ENCODE measurements around the gene ISM1.
"Not testable (repeated sequence)": the region's sequence is repeated elsewhere in the genome, so short reads cannot be mapped to it uniquely, and the experiment has no call there.

ISM1 gene

DNA sequence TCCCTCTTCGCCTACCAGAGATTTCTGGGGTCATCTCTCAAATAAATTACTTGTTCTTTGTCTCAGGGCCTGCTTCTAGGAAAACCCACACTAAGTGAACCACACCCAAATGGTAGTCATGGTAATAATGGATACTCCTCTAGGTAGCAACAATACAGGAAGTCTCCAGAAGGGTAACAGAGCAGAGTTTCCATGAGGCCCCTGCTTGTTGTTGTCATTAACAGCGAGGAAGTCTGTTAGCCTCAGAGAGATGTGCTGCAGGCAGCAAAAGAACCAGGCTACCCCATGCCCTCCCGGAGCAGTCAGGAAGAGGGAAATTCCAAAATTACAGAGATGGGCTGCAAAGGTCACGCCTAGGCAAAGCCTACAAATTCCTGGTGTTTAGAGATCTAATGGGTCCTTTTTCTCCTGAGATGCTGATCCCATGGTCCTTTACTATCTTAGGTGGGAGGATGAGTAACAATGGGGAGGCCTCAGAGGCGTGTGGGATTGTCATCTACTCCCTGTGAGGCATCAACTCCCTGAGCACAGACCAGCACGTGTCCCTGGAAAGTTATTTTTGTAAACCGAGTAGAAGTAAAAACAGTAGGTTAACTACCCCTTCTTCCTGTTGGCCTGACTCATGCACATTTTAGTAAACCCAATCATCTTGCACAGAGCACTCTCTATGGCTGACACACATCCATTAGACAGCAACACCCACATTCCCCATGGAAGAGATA is 10.1 kb downstream of the ISM1 start:
- Histone ChIP-seq H3K27me3 (replicated peaks; ENCODE audit: insufficient read depth, low read length) (peaks cover 29% of the 10 kb centered on the region), H3K27ac (ENCODE audit: low read length) (no peak overlapping the region), H3K9me3 (replicated peaks; ENCODE audit: insufficient read depth, low read length) (no peaks in the 10 kb centered on the region), H2AFZ (ENCODE audit: low read length) (no peak overlapping the region), H3K9me2 (replicated peaks; ENCODE audit: insufficient read depth, low read length) (no peaks in the 10 kb centered on the region), H4K20me1 (ENCODE audit: insufficient read depth, low read length) (no peaks in the 10 kb centered on the region), H3F3A (ENCODE audit: insufficient read depth, low read length) (no peaks in the 10 kb centered on the region), H3K4me3 (ENCODE audit: low read length) (no peak overlapping the region), H3K9ac (ENCODE audit: low read length) (no peak overlapping the region), H3K36me3 (replicated peaks; ENCODE audit: insufficient read depth, low read length) (no peaks in the 10 kb centered on the region), H3K79me2 (ENCODE audit: low read length) (no peaks in the 10 kb centered on the region), H3K4me1 (ENCODE audit: low read length) (0 out of 2 replicates have a peak, but pooled peaks cover 4% of the 10 kb centered on the region), H3K4me2 (ENCODE audit: low read depth, low read length) (no peak overlapping the region)
- no peak for TF ChIP-seq EZH2 (optimal IDR thresholded peaks at IDR 0.05; ENCODE audit: low read depth, low read length)
- TF ChIP-seq, protein P1, sequence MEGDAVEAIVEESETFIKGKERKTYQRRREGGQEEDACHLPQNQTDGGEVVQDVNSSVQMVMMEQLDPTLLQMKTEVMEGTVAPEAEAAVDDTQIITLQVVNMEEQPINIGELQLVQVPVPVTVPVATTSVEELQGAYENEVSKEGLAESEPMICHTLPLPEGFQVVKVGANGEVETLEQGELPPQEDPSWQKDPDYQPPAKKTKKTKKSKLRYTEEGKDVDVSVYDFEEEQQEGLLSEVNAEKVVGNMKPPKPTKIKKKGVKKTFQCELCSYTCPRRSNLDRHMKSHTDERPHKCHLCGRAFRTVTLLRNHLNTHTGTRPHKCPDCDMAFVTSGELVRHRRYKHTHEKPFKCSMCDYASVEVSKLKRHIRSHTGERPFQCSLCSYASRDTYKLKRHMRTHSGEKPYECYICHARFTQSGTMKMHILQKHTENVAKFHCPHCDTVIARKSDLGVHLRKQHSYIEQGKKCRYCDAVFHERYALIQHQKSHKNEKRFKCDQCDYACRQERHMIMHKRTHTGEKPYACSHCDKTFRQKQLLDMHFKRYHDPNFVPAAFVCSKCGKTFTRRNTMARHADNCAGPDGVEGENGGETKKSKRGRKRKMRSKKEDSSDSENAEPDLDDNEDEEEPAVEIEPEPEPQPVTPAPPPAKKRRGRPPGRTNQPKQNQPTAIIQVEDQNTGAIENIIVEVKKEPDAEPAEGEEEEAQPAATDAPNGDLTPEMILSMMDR (IDR thresholded peaks at IDR 0.05; ENCODE audit: low read length): no peak
- no peak for TF ChIP-seq EZH2phosphoT487 (IDR thresholded peaks at IDR 0.05; ENCODE audit: low read length)
- no peak for DNase-seq

DNA sequence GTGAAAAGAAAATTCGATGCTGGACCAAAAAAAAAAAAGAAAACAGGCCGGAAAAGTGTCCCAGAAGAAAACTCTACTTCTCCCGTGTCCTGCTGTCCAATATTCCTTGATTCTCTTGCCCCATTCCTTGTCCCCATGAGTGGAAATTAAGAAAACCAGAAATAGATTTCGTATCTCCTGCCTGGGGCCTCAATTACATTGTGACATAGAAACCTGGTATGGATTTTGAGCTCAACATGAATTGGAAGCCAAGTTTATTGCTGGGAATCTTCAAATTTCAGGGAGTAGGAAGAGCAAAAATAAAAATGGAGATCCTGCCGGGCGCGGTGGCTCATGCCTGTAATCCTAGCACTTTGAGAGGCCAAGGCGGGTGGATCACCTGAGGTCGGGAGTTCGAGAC is 11.9 kb downstream of the ISM1 start:
- Histone ChIP-seq H3K9me2 (replicated peaks; ENCODE audit: insufficient read depth, low read length) (no peaks in the 10 kb centered on the region), H2AFZ (ENCODE audit: low read length) (no peak overlapping the region), H3K4me2 (ENCODE audit: low read depth, low read length) (no peak overlapping the region), H3K79me2 (ENCODE audit: low read length) (no peaks in the 10 kb centered on the region), H3K9ac (ENCODE audit: low read length) (no peak overlapping the region), H4K20me1 (ENCODE audit: insufficient read depth, low read length) (no peaks in the 10 kb centered on the region), H3K9me3 (replicated peaks; ENCODE audit: insufficient read depth, low read length) (no peaks in the 10 kb centered on the region), H3K36me3 (replicated peaks; ENCODE audit: insufficient read depth, low read length) (no peaks in the 10 kb centered on the region), H3K27ac (ENCODE audit: low read length) (no peak overlapping the region), H3F3A (ENCODE audit: insufficient read depth, low read length) (no peaks in the 10 kb centered on the region), H3K27me3 (replicated peaks; ENCODE audit: insufficient read depth, low read length) (peaks cover 25% of the 10 kb centered on the region), H3K4me3 (ENCODE audit: low read length) (no peak overlapping the region), H3K4me1 (ENCODE audit: low read length) (0 out of 2 replicates have a peak, but pooled peaks cover 4% of the 10 kb centered on the region)
- no peak for DNase-seq
- TF ChIP-seq EZH2 (optimal IDR thresholded peaks at IDR 0.05; ENCODE audit: low read depth, low read length): no peak
- no peak for TF ChIP-seq EZH2phosphoT487 (IDR thresholded peaks at IDR 0.05; ENCODE audit: low read length)
- TF ChIP-seq, protein P1 (IDR thresholded peaks at IDR 0.05; ENCODE audit: low read length): no peak

DNA sequence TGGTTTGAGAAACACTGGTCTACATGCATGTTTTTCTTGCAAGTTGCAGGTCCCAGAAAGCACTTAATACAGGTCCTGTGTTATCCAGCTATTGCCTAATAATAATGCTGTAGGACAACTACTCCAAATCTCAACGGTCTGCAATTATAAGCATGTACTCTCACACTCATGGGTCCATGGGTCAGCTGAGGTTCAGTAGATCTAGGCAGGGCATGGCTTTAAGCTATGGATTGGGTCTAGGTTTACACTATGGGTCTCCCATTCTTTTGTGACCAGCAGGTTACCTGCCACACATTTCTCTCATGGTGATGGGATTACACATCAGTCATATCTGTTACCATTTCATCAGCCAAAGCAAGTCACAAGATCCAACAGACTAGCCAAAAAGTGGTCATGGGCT is 13.9 kb downstream of the ISM1 start:
- Histone ChIP-seq H3K4me1 (ENCODE audit: low read length) (no peaks in the 10 kb centered on the region), H3F3A (ENCODE audit: insufficient read depth, low read length) (no peaks in the 10 kb centered on the region), H3K36me3 (replicated peaks; ENCODE audit: insufficient read depth, low read length) (no peaks in the 10 kb centered on the region), H3K4me3 (ENCODE audit: low read length) (no peak overlapping the region), H3K27ac (ENCODE audit: low read length) (no peak overlapping the region), H2AFZ (ENCODE audit: low read length) (no peak overlapping the region), H3K27me3 (replicated peaks; ENCODE audit: insufficient read depth, low read length) (peaks cover 18% of the 10 kb centered on the region), H3K9me3 (replicated peaks; ENCODE audit: insufficient read depth, low read length) (no peaks in the 10 kb centered on the region), H4K20me1 (ENCODE audit: insufficient read depth, low read length) (no peaks in the 10 kb centered on the region), H3K4me2 (ENCODE audit: low read depth, low read length) (no peak overlapping the region), H3K79me2 (ENCODE audit: low read length) (no peaks in the 10 kb centered on the region), H3K9ac (ENCODE audit: low read length) (no peak overlapping the region), H3K9me2 (replicated peaks; ENCODE audit: insufficient read depth, low read length) (no peaks in the 10 kb centered on the region)
- DNase-seq: no peak
- TF ChIP-seq, protein P1 (IDR thresholded peaks at IDR 0.05; ENCODE audit: low read length): no peak
- TF ChIP-seq EZH2 (optimal IDR thresholded peaks at IDR 0.05; ENCODE audit: low read depth, low read length) (no peak), EZH2phosphoT487 (IDR thresholded peaks at IDR 0.05; ENCODE audit: low read length) (no peak)

DNA sequence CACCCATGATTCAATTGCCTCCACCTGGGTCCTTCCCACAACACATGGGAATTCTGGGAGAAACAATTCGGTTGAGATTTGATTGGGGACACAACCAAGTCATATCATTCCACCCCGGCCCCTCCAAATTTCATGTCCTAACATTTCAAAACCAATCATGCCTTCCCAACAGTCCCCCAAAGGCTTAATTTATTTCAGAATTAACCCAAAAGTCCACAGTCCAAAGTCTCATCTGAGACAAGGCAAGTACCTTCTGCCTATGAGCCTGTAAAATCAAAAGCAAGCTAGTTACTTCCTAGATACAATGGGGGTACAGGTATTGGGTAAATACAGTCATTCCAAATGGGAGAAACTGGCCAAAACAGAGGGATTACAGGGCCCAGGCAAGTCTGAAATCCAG is 15.3 kb downstream of the ISM1 start:
- not testable (repeated sequence) for H3K9me2 ChIP-seq (replicated peaks; ENCODE audit: insufficient read depth, low read length); H3K27ac ChIP-seq (ENCODE audit: low read length); H3K9ac ChIP-seq (ENCODE audit: low read length); H3K4me1 ChIP-seq (ENCODE audit: low read length); H3K9me3 ChIP-seq (replicated peaks; ENCODE audit: insufficient read depth, low read length); DNase-seq; H3K79me2 ChIP-seq (ENCODE audit: low read length); H3F3A ChIP-seq (ENCODE audit: insufficient read depth, low read length); H4K20me1 ChIP-seq (ENCODE audit: insufficient read depth, low read length); H3K4me2 ChIP-seq (ENCODE audit: low read depth, low read length); H3K4me3 ChIP-seq (ENCODE audit: low read length); H3K36me3 ChIP-seq (replicated peaks; ENCODE audit: insufficient read depth, low read length); H2AFZ ChIP-seq (ENCODE audit: low read length)
- peaks cover 12% of the 10 kb centered on the region for H3K27me3 ChIP-seq (replicated peaks; ENCODE audit: insufficient read depth, low read length)

Data from MM.1S (cell line).